GM21825 (cell line): ENCODE data around the gene ATF6.
"Not testable (repeated sequence)": the region's sequence is repeated elsewhere in the genome, so short reads cannot be mapped to it uniquely, and the experiment has no call there.

Experiments
- ATAC-seq: cut with Tn5 transposase; IDR thresholded peaks from one replicate; pipeline ENCODE4 v1.9.1; 2021; ENCODE audit warnings: mild to moderate bottlenecking, moderate library complexity; ENCODE audit not compliant: unreplicated experiment

ATF6 gene

GRCh38 chr1:161778522-161778921 is 12.4 kb downstream of the ATF6 start:
- no peak for ATAC-seq

DNA sequence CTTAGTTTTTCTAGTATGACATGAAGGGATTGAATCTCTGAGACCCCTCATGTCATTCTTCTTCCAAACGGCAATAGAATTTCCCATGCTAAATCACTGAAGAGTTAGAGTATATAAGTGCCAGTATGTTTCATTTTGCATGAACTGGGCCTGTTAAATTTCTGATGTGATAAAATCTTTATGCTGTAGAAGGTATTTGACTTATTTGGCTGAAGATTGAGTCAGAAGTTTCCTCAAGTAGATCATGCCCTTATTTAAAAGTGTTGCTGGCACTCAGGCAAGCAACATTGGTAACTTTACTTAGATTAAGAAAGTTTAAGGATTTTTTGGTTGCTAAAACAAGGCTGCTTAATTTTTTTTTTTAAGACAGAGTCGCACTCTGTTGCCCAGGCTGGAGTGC is 13.3 kb downstream of the ATF6 start:
- ATAC-seq, result no peak

GRCh38 chr1:161781995-161782394 is 15.9 kb downstream of the ATF6 start:
- no peak for ATAC-seq

DNA sequence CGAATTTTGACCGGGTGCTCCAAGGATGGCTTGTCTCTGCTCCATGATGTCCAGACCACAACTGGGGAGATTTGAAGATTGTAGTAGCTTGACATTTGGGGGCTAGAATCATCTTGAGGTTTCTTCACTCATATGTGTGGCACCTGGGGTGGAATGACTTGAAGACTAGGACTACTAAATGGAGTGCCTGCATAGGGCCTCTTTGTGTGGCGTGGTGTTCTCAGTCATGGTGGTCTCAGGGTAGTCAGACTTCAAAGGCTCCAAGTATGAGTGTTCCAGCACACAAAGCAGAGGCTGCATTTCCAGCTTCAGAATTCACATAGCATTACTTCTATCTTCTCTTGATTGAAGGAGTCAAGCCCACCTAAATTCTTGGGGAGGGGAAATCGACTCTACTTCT is 16.8 kb downstream of the ATF6 start:
- no peak for ATAC-seq

DNA sequence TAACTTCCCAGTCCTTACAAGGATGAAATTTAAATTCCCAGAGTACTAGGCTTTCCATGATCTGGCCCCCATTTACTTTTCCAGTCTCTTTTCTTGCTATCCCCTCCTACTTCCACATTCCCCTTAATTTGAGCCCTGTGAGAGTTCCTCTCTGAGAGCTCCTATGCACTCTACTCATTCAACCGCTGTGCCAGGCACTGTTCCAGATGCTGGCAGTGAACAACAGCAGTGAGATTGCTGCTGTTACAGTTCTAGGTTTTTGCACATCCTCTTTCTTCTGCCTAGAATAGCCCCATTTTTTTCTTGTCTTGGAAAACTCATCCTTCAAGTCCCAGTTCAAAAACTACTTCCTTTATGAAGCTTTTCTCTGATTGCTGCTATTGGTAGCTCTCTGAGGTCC is 18.8 kb downstream of the ATF6 start:
- no peak for ATAC-seq

- no peak for ATAC-seq
Measured at GRCh38 chr1:161787355-161787754, 21.2 kb downstream of the ATF6 start.

DNA sequence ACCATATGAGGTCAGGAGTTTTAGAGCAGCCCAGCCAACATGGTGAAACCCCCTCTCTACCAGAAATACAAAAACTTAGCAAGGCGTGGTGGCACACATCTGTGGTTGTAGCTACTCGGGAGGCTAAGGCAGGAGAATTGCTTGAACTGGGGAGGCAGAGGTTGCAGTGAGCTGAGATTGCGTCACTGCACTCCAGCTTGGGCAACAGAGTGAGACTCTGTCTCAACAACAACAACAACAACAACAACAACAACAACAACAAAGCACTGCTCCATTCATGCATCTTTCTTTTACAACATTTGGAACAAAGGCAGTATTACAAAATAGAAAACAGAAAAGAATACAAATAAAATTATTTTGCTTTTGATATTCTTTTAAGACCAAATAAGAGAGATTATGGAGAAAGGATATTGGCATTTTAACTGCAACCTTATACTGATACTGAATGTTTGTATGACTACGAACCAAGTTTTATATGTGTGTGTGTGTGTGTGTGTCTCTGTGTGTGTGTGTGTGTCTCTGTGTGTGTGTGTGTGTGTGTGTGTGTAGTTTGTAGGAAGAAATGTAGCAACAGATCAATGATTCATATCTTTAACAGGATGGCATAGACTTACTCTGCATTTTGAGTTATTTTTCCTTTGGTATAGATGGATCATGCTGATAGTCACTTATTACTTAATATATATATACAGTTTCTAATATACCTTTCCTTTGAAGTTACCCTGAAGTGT is 24.6 kb downstream of the ATF6 start:
- no peak for ATAC-seq

GRCh38 chr1:161791904-161792655 is 26.0 kb downstream of the ATF6 start:
- no peak for ATAC-seq

- no peak for ATAC-seq
Measured at GRCh38 chr1:161792740-161793139, 26.6 kb downstream of the ATF6 start.

GRCh38 chr1:161799792-161800191 is 33.7 kb downstream of the ATF6 start:
- ATAC-seq, result no peak

DNA sequence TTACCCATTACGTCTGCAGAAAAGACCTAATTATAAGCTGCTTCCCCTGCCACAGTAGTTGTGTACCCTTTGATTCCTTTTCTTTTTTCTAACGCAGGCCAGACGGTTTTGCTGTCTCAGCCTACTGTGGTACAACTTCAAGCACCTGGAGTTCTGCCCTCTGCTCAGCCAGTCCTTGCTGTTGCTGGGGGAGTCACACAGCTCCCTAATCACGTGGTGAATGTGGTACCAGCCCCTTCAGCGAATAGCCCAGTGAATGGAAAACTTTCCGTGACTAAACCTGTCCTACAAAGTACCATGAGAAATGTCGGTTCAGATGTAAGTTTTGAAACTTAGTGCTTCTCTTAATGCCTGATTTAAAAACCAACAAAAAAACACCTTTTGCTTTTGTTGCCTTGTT is 35.8 kb downstream of the ATF6 start:
- ATAC-seq, result no peak

- ATAC-seq, result no peak
Measured at GRCh38 chr1:161803181-161803580, 37.1 kb downstream of the ATF6 start.

DNA sequence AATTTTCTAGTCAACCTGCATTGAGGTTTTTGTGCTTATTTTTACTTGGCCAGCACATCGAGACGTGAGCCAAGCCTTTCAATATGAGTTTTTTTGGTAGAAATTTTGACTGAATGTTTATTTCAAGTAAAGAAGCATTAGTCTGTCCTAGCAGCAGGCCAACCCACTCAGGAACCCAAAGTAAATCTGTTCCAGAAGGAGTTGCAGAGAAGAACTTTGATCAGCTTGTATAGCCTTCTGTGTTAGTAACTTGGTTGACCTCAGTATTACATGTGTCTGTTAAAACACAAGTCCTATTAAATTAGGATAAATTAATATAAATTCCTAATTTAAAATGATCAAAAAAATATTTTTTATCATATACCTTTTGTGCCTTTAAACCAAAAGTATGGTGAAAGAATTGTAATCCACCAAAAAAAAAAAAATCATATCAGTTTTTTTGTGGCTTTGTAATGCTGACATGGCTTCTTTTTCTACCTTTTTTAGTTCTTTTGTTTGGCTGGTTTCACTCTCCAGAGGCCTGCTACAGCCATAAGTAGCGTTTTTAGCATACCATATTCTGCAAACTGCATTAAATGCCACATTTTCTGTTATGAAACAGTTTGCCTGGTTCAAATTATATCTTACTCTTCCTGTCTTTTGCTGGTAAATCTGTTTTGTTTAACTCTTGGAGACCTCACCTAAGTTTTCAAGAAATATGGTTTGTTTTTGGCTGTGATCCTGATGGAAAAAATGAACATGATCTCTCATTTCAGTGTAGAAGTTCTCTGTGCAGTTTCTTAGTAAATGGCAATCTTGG is 39.5 kb downstream of the ATF6 start:
- no peak for ATAC-seq

DNA sequence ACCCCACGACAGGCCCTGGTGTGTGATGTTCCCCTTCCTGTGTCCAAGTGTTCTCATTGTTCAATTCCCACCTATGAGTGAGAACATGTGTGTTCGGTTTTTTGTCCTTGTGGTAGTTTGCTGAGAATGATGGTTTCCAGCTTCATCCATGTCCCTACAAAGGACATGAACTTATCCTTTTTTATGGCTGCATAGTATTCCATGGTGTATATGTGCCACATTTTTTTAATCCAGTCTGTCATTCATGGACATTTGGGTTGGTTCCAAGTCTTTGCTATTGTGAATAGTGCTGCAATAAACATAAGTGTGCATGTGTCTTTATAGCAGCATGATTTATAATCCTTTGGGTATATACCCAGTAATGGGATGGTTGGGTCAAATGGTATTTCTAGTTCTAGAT is 43.1 kb downstream of the ATF6 start:
- not testable (repeated sequence) for ATAC-seq

DNA sequence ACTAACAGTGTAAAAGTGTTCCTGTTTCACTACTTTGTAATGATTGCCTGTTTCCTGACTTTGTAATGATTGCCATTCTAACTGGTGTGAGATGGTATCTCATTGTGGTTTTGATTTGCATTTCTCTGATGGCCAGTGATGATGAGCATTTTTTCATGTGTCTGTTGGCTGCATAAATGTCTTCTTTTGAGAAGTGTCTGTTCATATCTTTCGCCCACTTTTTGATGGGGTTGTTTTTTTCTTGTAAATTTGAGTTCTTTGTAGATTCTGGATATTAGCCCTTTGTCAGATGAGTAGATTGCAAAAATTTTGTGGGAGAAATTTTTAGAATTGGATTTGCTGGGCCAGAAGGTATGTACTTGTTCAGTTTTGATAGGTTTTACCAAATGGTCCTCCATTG is 43.5 kb downstream of the ATF6 start:
- not testable (repeated sequence) for ATAC-seq

DNA sequence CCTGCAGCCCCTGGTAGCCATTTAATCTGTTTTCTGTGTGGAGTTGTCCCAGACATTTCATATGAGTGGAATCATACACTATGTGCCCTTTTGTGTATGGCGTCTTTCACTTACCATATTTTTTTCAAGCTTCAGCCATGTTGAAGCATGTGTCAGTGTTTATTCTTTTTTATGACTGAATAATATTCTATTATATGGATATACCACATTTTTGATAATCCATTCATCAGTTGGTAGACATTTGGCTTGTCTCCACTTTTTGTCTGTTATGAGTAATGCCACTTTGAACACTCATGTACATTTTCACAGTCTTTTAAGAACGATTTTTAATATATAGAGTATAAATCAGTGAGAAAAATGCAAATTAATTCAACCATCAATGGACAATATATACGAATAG is 44.7 kb downstream of the ATF6 start:
- no peak for ATAC-seq

GRCh38 chr1:161816201-161816600 is 50.1 kb downstream of the ATF6 start:
- ATAC-seq, result no peak

DNA sequence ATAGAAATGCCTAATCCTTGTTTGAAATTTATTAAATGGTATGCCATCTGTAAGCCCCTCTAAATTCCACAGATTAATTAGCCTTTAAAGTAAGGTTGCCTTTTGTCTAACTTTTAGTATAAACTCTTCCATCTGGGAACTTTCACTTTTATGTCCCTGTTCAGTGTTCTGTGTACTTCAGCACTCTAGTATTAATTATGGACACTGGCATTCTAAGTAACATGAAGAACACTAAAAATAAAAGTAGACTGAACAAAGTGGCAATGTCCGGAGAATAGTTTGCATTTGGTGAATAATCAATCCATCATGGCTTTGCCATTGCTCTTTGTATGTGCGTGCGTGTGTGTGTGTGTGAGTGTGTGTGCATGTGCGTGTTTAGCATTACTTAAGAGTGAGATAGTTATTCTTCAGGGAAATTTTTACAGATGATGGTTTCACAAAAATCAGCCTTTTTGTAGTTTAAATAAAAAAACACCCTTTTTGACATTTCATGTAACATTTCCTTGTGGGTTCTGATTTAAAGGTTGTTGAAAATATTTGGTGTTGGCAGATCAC is 51.1 kb downstream of the ATF6 start:
- ATAC-seq, result no peak

DNA sequence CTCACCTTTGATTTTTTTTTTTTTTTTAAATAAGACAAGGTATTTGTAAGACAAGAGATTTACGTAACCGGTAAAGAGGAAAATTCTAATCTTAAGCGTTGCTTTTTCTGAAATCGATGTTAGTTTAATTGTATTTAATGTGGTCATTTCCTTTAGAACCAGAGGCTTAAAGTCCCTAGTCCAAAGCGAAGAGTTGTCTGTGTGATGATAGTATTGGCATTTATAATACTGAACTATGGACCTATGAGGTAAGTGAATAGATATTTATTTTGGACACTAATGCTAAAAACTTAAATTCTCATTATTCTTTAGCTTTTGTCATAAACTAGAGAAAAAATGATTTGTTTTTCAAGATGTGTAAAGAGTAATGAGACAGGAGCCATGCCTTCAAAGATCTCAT is 54.8 kb downstream of the ATF6 start:
- ATAC-seq, result no peak

GRCh38 chr1:161824618-161825017 is 58.5 kb downstream of the ATF6 start:
- ATAC-seq, result no peak

DNA sequence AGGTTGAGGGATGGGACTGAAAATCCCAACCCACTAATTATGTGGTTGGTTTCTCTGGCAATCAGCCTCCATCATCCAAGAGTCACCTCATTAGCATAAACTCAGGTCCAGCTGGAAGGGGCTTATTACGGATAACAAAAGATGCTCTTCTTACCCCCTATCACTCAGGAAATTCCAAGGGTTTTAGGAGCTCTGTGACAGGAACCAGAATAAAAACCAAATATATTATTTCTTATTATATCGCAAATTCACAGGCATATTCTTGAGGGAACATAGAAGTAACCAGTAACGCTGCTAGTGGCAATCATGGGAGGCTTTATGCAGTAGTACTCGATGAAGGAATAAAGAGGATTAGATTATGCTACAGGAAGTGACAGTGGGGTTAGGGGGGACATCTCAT is 59.7 kb downstream of the ATF6 start:
- ATAC-seq, result no peak
